Activated CD8-positive, alpha-beta T cell treated with anti-CD3 and anti-CD28 coated beads, Interleukin-2, amount 10 ng/mL, durations not matched to agents 7 days and 5 days (primary cell): ENCODE data around the gene LHFPL2. TPM values are rescaled to one million over a fixed set of nuclear protein-coding genes. Genes with fewer than 3 reads are reported as not detected.
"Not testable (repeated sequence)": the region's sequence is repeated elsewhere in the genome, so short reads cannot be mapped to it uniquely, and the experiment has no call there.

Experiments
- ATAC-seq: fragments of 150-1000 bp; cut with Tn5 transposase; one replicate; pipeline ENCODE4 v1.10.0; 2021; ENCODE audit warnings: moderate library complexity
- CTCF ChIA-PET: fragments of 350-600 bp; sonication (Branson Sonifier 250); formaldehyde crosslinking; loops from one replicate; lab custom pipeline; 2021; ENCODE audit warnings: antibody characterized with exemption; lab: Charles Lee
- POLR2A ChIA-PET: fragments of 350-600 bp; sonication (Branson Sonifier 250); formaldehyde crosslinking; loops from one replicate; lab custom pipeline; 2021; ENCODE audit warnings: antibody characterized with exemption; lab: Charles Lee
- DNase-seq: peaks from one replicate; pipeline ENCODE4 v3.0.0-alpha.2; 2020
- H3K27ac Mint-ChIP-seq: one replicate; pipeline ENCODE4 v1.8.0; 2021; ENCODE audit warnings: mild to moderate bottlenecking, mixed read lengths
- H3K27me3 Mint-ChIP-seq: one replicate; pipeline ENCODE4 v1.8.0; 2021; ENCODE audit warnings: low read depth, mixed read lengths
- H3K36me3 Mint-ChIP-seq: one replicate; pipeline ENCODE4 v1.8.0; 2021; ENCODE audit warnings: low read depth, mixed read lengths
- H3K4me1 Mint-ChIP-seq: one replicate; pipeline ENCODE4 v1.8.0; 2021; ENCODE audit warnings: low read depth, mixed read lengths
- H3K4me3 Mint-ChIP-seq: one replicate; pipeline ENCODE4 v1.8.0; 2021; ENCODE audit warnings: mild to moderate bottlenecking, mixed read lengths
- H3K9me3 Mint-ChIP-seq: one replicate; pipeline ENCODE4 v1.8.0; 2022; ENCODE audit warnings: mixed read lengths; ENCODE audit not compliant: insufficient read depth
- total RNA-seq, 2 experiments: library from RNA; stranded (reverse); gene quantifications; one replicate each; pipeline ENCODE4 v1.2.3, GENCODE V29; 2021

LHFPL2 gene
- total RNA-seq, 2 experiments from 2014 or later: 0.34 TPM; not detected in 1

- CTCF ChIA-PET: no interaction called here
- DNase-seq (no peak), ATAC-seq (no peak)
- Mint-ChIP-seq H3K4me1 (no peaks in the 10 kb centered on the region), H3K9me3 (no peaks in the 10 kb centered on the region), H3K4me3 (no peak overlapping the region), H3K27me3 (no peaks in the 10 kb centered on the region), H3K27ac (no peak overlapping the region), H3K36me3 (no peaks in the 10 kb centered on the region)
- POLR2A ChIA-PET: interaction anchor here (0.7 kb wide), 1 partner anchor 80 kb away, joined by 4 read pairs; no protein-coding TSS in a partner anchor
Observed at GRCh38 chr5:78471896-78472295, 176.7 kb downstream of the LHFPL2 start.

- H3K4me3 Mint-ChIP-seq: no peak overlapping the region
- ChIA-PET CTCF (interaction anchor here (0.6 to 2.0 kb wide), 13 partner anchors 9 to 665 kb away, joined by 3 to 8 read pairs (median 3); no protein-coding TSS in a partner anchor), POLR2A (no interaction called here)
- no peaks in the 10 kb centered on the region for H3K9me3 Mint-ChIP-seq
- ATAC-seq (no peak), DNase-seq (no peak)
- peaks cover 8% of the 10 kb centered on the region for H3K36me3 Mint-ChIP-seq
- no peaks in the 10 kb centered on the region for H3K27me3 Mint-ChIP-seq
- no peak overlapping the region for H3K27ac Mint-ChIP-seq
- no peaks in the 10 kb centered on the region for H3K4me1 Mint-ChIP-seq
Observed at GRCh38 chr5:78467752-78468357, 180.7 kb downstream of the LHFPL2 start.

GRCh38 chr5:78467140-78467539 is 181.4 kb downstream of the LHFPL2 start:
- ATAC-seq (no peak), DNase-seq (no peak)
- peaks cover 8% of the 10 kb centered on the region for H3K36me3 Mint-ChIP-seq
- CTCF ChIA-PET: interaction anchor here (0.7 to 2.0 kb wide), 10 partner anchors 9 to 666 kb away, joined by 3 to 8 read pairs (median 4); no protein-coding TSS in a partner anchor
- no peaks in the 10 kb centered on the region for H3K4me1 Mint-ChIP-seq
- no peak overlapping the region for H3K27ac Mint-ChIP-seq
- no peak overlapping the region for H3K4me3 Mint-ChIP-seq
- POLR2A ChIA-PET: no interaction called here
- no peaks in the 10 kb centered on the region for H3K9me3 Mint-ChIP-seq
- H3K27me3 Mint-ChIP-seq: no peaks in the 10 kb centered on the region

GRCh38 chr5:78458843-78459242 is 189.7 kb downstream of the LHFPL2 start:
- Mint-ChIP-seq H3K4me3 (no peak overlapping the region), H3K36me3 (peaks cover 23% of the 10 kb centered on the region), H3K27ac (no peak overlapping the region), H3K27me3 (no peaks in the 10 kb centered on the region), H3K9me3 (no peaks in the 10 kb centered on the region), H3K4me1 (peaks cover 2% of the 10 kb centered on the region)
- POLR2A ChIA-PET: no interaction called here
- CTCF ChIA-PET: interaction anchor here (1.4 to 1.5 kb wide), 2 partner anchors 9 to 674 kb away, joined by 3 read pairs; no protein-coding TSS in a partner anchor
- ATAC-seq (no peak), DNase-seq (no peak)

GRCh38 chr5:78457507-78457906 is 191.1 kb downstream of the LHFPL2 start:
- H3K36me3 Mint-ChIP-seq: peaks cover 16% of the 10 kb centered on the region
- H3K27ac Mint-ChIP-seq, POLR2A ChIA-PET, DNase-seq, H3K9me3 Mint-ChIP-seq, H3K4me1 Mint-ChIP-seq, CTCF ChIA-PET, H3K4me3 Mint-ChIP-seq, ATAC-seq, H3K27me3 Mint-ChIP-seq: not testable (repeated sequence)

- Mint-ChIP-seq H3K4me1 (no peaks in the 10 kb centered on the region), H3K36me3 (peaks cover 12% of the 10 kb centered on the region), H3K4me3 (no peak overlapping the region), H3K27me3 (no peaks in the 10 kb centered on the region), H3K9me3 (peaks cover 5% of the 10 kb centered on the region), H3K27ac (no peak overlapping the region)
- POLR2A ChIA-PET: no interaction called here
- DNase-seq: no peak
- CTCF ChIA-PET: no interaction called here
- ATAC-seq: no peak
Observed at GRCh38 chr5:78449103-78449502, 199.5 kb downstream of the LHFPL2 start.

- POLR2A ChIA-PET: no interaction called here
- DNase-seq (no peak), ATAC-seq (no peak)
- CTCF ChIA-PET: no interaction called here
- H3K36me3 Mint-ChIP-seq: peaks cover 16% of the 10 kb centered on the region
- no peaks in the 10 kb centered on the region for H3K27me3 Mint-ChIP-seq
- H3K9me3 Mint-ChIP-seq: peaks cover 5% of the 10 kb centered on the region
- H3K4me3 Mint-ChIP-seq: no peak overlapping the region
- H3K27ac Mint-ChIP-seq: no peak overlapping the region
- H3K4me1 Mint-ChIP-seq: no peaks in the 10 kb centered on the region
Observed at GRCh38 chr5:78447775-78448424, 200.7 kb downstream of the LHFPL2 start.
